ENCODE measurements around the gene TRIM51. TPM values are rescaled to one million over a fixed set of nuclear protein-coding genes. Genes with fewer than 3 reads are reported as not detected.

TRIM51 gene
- total and polyA plus RNA-seq, 2 of the 4 experiments (the other 2 are of a cell fraction): not detected

DNA sequence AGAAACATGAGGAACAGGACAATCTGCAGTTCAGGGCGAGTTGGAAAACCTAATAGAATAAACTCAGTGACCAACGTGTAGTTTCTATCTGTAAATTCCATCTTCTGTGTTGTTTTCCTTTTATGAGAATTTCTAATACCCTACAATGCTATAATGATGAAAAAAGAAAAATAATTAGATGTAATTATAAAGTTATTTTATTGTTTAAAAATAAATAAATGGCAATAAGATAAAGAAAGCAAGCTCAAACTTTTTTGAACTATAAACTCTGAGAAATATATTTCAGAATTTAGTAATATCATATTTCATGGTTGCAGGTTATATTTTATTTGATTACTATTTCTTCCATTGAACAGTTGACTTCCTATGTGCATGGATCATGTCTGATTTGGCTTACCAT is 53.2 kb downstream of the TRIM51 start, which contains the start of gene OR5I1:
Gene OR5I1 (minus strand): TSS at position 101 of the 400 bp plus-strand sequence. CDS start 0 bp downstream, at position 101.
- H2BK5ac ChIP-seq (ENCODE audit: low read depth, low read length, poor library complexity, severe bottlenecking): no peak within 1 kb of the TSS
- dilution Hi-C loops (cut with HindIII; ENCODE audit: low sequenced_read_pairs, unreplicated experiment): no loop called here
- H2AK9ac ChIP-seq (replicated peaks; ENCODE audit: low read depth, low read length, poor library complexity): no peak within 1 kb of the TSS
- H3K9me1 ChIP-seq (ENCODE audit: insufficient read depth, low read length): no peaks in the 10 kb centered on the region
- H3K56ac ChIP-seq (ENCODE audit: extremely low read depth, insufficient read depth, low read length): no peak within 1 kb of the TSS
- no peak within 1 kb of the TSS for H2AK5ac ChIP-seq (ENCODE audit: low read depth, low read length)
- H3K27ac ChIP-seq (ENCODE audit: insufficient read depth, low read length): no peak within 1 kb of the TSS
- H2BK120ac ChIP-seq (ENCODE audit: low read depth, low read length): no peak within 1 kb of the TSS
- no TSS peak for BruUV-seq (replicated peaks)
- no peaks in the 10 kb centered on the region for H3K27me3 ChIP-seq (ENCODE audit: control insufficient read depth, insufficient read depth, low read length)
- no peaks in the 10 kb centered on the region for H3K79me1 ChIP-seq (ENCODE audit: low read depth in 1 of 2, low read length in 2 of 2)
- no peak within 1 kb of the TSS for H4K91ac ChIP-seq (ENCODE audit: insufficient read depth, low read depth, low read length)
- no peak within 1 kb of the TSS for H4K8ac ChIP-seq (ENCODE audit: low read depth in 2 of 2, low read length in 2 of 2)
- H3K14ac ChIP-seq (replicated peaks; ENCODE audit: low read depth, low read length): no peak within 1 kb of the TSS
- no peaks in the 10 kb centered on the region for H3K36me3 ChIP-seq (ENCODE audit: control insufficient read depth, insufficient read depth, low read length)
- intact Hi-C loops (cut with micrococcal nuclease): no loop called here
- CTCF ChIA-PET: no interaction called here
- no peaks in the 10 kb centered on the region for H3K4me1 ChIP-seq (ENCODE audit: control insufficient read depth, insufficient read depth, low read length)
- ATAC-seq (ENCODE audit: low read depth) (no peak), DNase-seq (no peak)
- in situ Hi-C loops (cut with MboI; ENCODE audit: low sequenced_read_pairs): no loop called here
- POLR2A ChIA-PET (ENCODE audit: unreplicated experiment): no interaction called here
- no peaks in the 10 kb centered on the region for H4K20me1 ChIP-seq (ENCODE audit: insufficient read depth, low read length)
- H3K9ac ChIP-seq (ENCODE audit: low read depth, low read length): no peak within 1 kb of the TSS
- H2BK15ac ChIP-seq (ENCODE audit: low read depth, low read length): no peak within 1 kb of the TSS
- H4K5ac ChIP-seq (ENCODE audit: low read depth, low read length): no peak within 1 kb of the TSS
- TF ChIP-seq MXI1 (IDR thresholded peaks at IDR 0.05; ENCODE audit: borderline replicate concordance, low read depth, low read length) (no peak), POLR2A (IDR thresholded peaks at IDR 0.05; ENCODE audit: low read depth, low read length) (no peak), FOS (IDR thresholded peaks at IDR 0.05; ENCODE audit: low read depth, low read length) (no peak), ELK1 (IDR thresholded peaks at IDR 0.05; ENCODE audit: borderline replicate concordance, low read depth, low read length) (no peak), SMC3 (IDR thresholded peaks at IDR 0.05; ENCODE audit: low read depth, low read length) (no peak), CEBPB (IDR thresholded peaks at IDR 0.05; ENCODE audit: low read depth, low read length) (no peak)
- no peak within 1 kb of the TSS for H3K4ac ChIP-seq (ENCODE audit: low read depth, low read length)
- no peak within 1 kb of the TSS for H3K4me3 ChIP-seq (ENCODE audit: insufficient read depth, low read depth, low read length)
- no peak within 1 kb of the TSS for H3K18ac ChIP-seq (ENCODE audit: low read depth, low read length)
- no peak within 1 kb of the TSS for H3K23ac ChIP-seq (ENCODE audit: low read depth, low read length)
- no peak within 1 kb of the TSS for H3K4me2 ChIP-seq (ENCODE audit: low read depth, low read length)
- no peaks in the 10 kb centered on the region for H3K9me3 ChIP-seq (ENCODE audit: control insufficient read depth, insufficient read depth, low read length)
- no CpG with 5 or more reads among the region's 2 CpGs for WGBS, 2 experiments (ENCODE audit: extremely low coverage in 2 of 2, insufficient read length in 1 of 2)
- no peak within 1 kb of the TSS for H2AFZ ChIP-seq (replicated peaks; ENCODE audit: low read length, poor library complexity)
- H2BK20ac ChIP-seq (ENCODE audit: low read depth, low read length): no peak within 1 kb of the TSS

Small RNA genes within 50 kb of the gene (microRNA-seq; reads per million reads assigned to microRNA genes)
- gene AC036111.3 (ENCODE audit: insufficient read depth, insufficient read length): not detected

Small RNA genes within 50 kb of the gene (small RNA-seq; reads per million reads assigned to genes)
- gene AC036111.3: 0 reads per million in 5 experiments

Other genes starting within 250 kb of the TRIM51 start
- not detected in 2 replicates for gene OR4P4, start 248.2 kb upstream of the TRIM51 start, total RNA-seq (2012; rRNA removed)
- gene OR4P4, start 248.2 kb upstream of the TRIM51 start, polyA plus RNA-seq (2012; rRNA removed): not detected in 2 replicates
- not detected in 2 replicates for gene OR4S2, start 235.0 kb upstream of the TRIM51 start, total RNA-seq (2012; rRNA removed)
- gene OR4S2, start 235.0 kb upstream of the TRIM51 start, polyA plus RNA-seq (2012; rRNA removed): not detected in 2 replicates
- gene OR4C6, start 221.1 kb upstream of the TRIM51 start, total RNA-seq (2012; rRNA removed): not detected in 2 replicates
- gene OR4C6, start 221.1 kb upstream of the TRIM51 start, polyA plus RNA-seq (2012; rRNA removed): not detected in 2 replicates
- gene OR5D13, start 109.9 kb upstream of the TRIM51 start, total RNA-seq (2012; rRNA removed): not detected in 2 replicates
- not detected in 2 replicates for gene OR5D13, start 109.9 kb upstream of the TRIM51 start, polyA plus RNA-seq (2012; rRNA removed)
- not detected in 2 replicates for gene OR5D14, start 87.7 kb upstream of the TRIM51 start, total RNA-seq (2012; rRNA removed)
- not detected in 2 replicates for gene OR5D14, start 87.7 kb upstream of the TRIM51 start, polyA plus RNA-seq (2012; rRNA removed)
- gene OR5L1, start 71.9 kb upstream of the TRIM51 start, total RNA-seq (2012; rRNA removed): not detected in 2 replicates
- not detected in 2 replicates for gene OR5L1, start 71.9 kb upstream of the TRIM51 start, polyA plus RNA-seq (2012; rRNA removed)
- gene OR5D18, start 63.7 kb upstream of the TRIM51 start, total RNA-seq (2012; rRNA removed): not detected in 2 replicates
- gene OR5D18, start 63.7 kb upstream of the TRIM51 start, polyA plus RNA-seq (2012; rRNA removed): not detected in 2 replicates
- not detected in 2 replicates for gene OR5L2, start 56.1 kb upstream of the TRIM51 start, total RNA-seq (2012; rRNA removed)
- gene OR5L2, start 56.1 kb upstream of the TRIM51 start, polyA plus RNA-seq (2012; rRNA removed): not detected in 2 replicates
- not detected in 2 replicates for gene OR5D16, start 44.5 kb upstream of the TRIM51 start, total RNA-seq (2012; rRNA removed)
- gene OR5D16, start 44.5 kb upstream of the TRIM51 start, polyA plus RNA-seq (2012; rRNA removed): not detected in 2 replicates
- not detected in 2 replicates for gene OR5W2, start 31.3 kb downstream of the TRIM51 start, total RNA-seq (2012; rRNA removed)
- not detected in 2 replicates for gene OR5W2, start 31.3 kb downstream of the TRIM51 start, polyA plus RNA-seq (2012; rRNA removed)
- gene OR5I1, start 53.1 kb downstream of the TRIM51 start, total RNA-seq (2012; rRNA removed): not detected in 2 replicates
- not detected in 2 replicates for gene OR5I1, start 53.1 kb downstream of the TRIM51 start, polyA plus RNA-seq (2012; rRNA removed)
- gene OR10AG1, start 86.6 kb downstream of the TRIM51 start, total RNA-seq (2012; rRNA removed): not detected in 2 replicates
- gene OR10AG1, start 86.6 kb downstream of the TRIM51 start, polyA plus RNA-seq (2012; rRNA removed): not detected in 2 replicates
- gene OR5F1, start 111.3 kb downstream of the TRIM51 start, total RNA-seq (2012; rRNA removed): not detected in 2 replicates
- not detected in 2 replicates for gene OR5F1, start 111.3 kb downstream of the TRIM51 start, polyA plus RNA-seq (2012; rRNA removed)
- gene OR5AS1, start 144.4 kb downstream of the TRIM51 start, total RNA-seq (2012; rRNA removed): not detected in 2 replicates
- not detected in 2 replicates for gene OR5AS1, start 144.4 kb downstream of the TRIM51 start, polyA plus RNA-seq (2012; rRNA removed)
- gene OR8I2, start 210.0 kb downstream of the TRIM51 start, total RNA-seq (2012; rRNA removed): not detected in 2 replicates
- gene OR8I2, start 210.0 kb downstream of the TRIM51 start, polyA plus RNA-seq (2012; rRNA removed): not detected in 2 replicates
- not detected in 2 replicates for gene OR8H2, start 220.4 kb downstream of the TRIM51 start, total RNA-seq (2012; rRNA removed)
- gene OR8H2, start 220.4 kb downstream of the TRIM51 start, polyA plus RNA-seq (2012; rRNA removed): not detected in 2 replicates
- gene OR8H3, start 239.1 kb downstream of the TRIM51 start, total RNA-seq (2012; rRNA removed): not detected in 2 replicates
- gene OR8H3, start 239.1 kb downstream of the TRIM51 start, polyA plus RNA-seq (2012; rRNA removed): not detected in 2 replicates